Measurements from ENCODE around the gene PSMC3. TPM values are rescaled to one million over a fixed set of nuclear protein-coding genes. Genes with fewer than 3 reads are reported as not detected.

Gene PSMC3
- total and polyA plus RNA-seq, 2 donors (not counting 1 experiment from before 2014, with no cell fraction given) = 36.7 to 62.7 TPM

DNA sequence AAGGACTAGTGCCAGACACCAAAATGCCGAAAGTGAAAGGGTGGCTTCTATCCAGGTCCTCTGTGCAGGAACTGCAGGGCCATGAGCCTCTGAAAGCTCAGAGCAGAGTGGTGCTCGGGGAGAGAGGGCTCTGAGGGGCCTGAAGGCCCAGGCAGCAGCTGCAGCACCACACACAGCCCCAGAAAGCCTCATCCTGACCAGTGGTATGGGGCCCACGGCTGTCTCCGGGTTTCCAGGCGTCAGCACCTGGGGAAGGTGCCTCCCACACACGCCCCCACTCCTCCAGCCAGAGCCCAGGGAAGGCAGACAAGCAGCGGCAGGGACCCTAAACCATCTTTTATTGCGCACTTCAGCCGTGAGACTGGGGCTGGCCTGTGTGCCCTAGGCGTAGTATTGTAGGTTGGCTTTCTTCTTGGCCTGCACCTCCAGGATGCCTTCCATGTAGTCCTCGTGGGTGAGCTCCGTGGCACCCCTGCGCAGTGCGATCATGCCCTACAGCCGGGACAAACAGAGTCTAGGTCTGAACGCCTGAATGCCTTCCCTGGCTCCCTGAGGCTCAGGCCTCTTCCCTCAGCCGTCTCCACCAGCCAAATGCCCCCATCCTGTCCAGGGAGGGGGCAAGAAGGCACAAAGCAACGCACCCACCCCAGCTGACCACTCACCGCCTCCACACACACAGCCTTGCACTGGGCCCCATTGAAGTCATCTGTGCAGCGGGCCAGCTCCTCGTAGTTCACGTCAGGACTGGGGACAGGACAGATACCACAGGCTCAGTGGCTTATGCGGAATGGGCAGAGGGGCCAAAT, 7.6 kb downstream of the PSMC3 start:
- ChIA-PET POLR2A (no interaction called here), CTCF (interaction anchor here (1.7 kb wide), 1 partner anchor 46 kb away, joined by 4 read pairs; no protein-coding TSS in a partner anchor)
- peaks cover 5% of the 10 kb centered on the region for H3K79me2 ChIP-seq (ENCODE audit: control insufficient read depth, insufficient read depth, low read length)
- no peak overlapping the region for H2AFZ ChIP-seq (ENCODE audit: insufficient read depth, low read depth, low read length, poor library complexity, severe bottlenecking)
- Mint-ChIP-seq H3K27ac (no peak overlapping the region), H3K4me1 (no peaks in the 10 kb centered on the region), H3K4me3 (no peak overlapping the region), H3K9me3 (ENCODE audit: insufficient read depth) (no peaks in the 10 kb centered on the region), H3K27me3 (no peaks in the 10 kb centered on the region)
- H3K9ac ChIP-seq (ENCODE audit: low read length) = no peak overlapping the region
- WGBS (ENCODE audit: insufficient coverage) = 95% methylated on average over 23 of the region's 23 CpGs
- TF ChIP-seq CTCF (IDR thresholded peaks at IDR 0.05) (no peak), EZH2 (IDR thresholded peaks at IDR 0.05; ENCODE audit: borderline replicate concordance, insufficient read depth, low read depth, low read length, poor library complexity, severe bottlenecking) (no peak)
- intact Hi-C loops (cut with micrococcal nuclease) = no loop called here
- H3K4me2 ChIP-seq (replicated peaks; ENCODE audit: low read depth, low read length, poor library complexity, severe bottlenecking) = no peak overlapping the region
- H3K27me3 ChIP-seq (replicated peaks in 1 of 4; ENCODE audit: control extremely low read depth in 1 of 4, control insufficient read depth in 3 of 4, insufficient read depth in 4 of 4, low read length in 3 of 4) = no peaks in the 10 kb centered on the region
- H3K27ac ChIP-seq (ENCODE audit: low read length in 2 of 2) = no peak overlapping the region
- no peaks in the 10 kb centered on the region for H3K9me3 ChIP-seq (ENCODE audit: control extremely low read depth in 1 of 3, control insufficient read depth in 2 of 3, insufficient read depth in 1 of 3, low read length in 2 of 3)
- H3K4me1 ChIP-seq (ENCODE audit: control insufficient read depth in 2 of 2, insufficient read depth in 2 of 2, low read length in 2 of 2) = no peaks in the 10 kb centered on the region
- no peaks in the 10 kb centered on the region for H4K20me1 ChIP-seq (ENCODE audit: control insufficient read depth, insufficient read depth, low read length, poor library complexity, severe bottlenecking)
- no peak overlapping the region for H3K4me3 ChIP-seq (ENCODE audit: control extremely low read depth in 1 of 5, extremely low read depth in 1 of 5, insufficient read depth in 1 of 5, low read depth in 2 of 5, low read length in 4 of 5)
- H3K36me3 ChIP-seq (replicated peaks in 1 of 2; ENCODE audit: control extremely low read depth in 1 of 2, control insufficient read depth in 1 of 2, extremely low read depth in 1 of 2, insufficient read depth in 2 of 2, low read length in 1 of 2) = peaks cover 0 to 61% of the 10 kb centered on the region in 2 experiments
- ATAC-seq (ENCODE audit: low read depth) (no peak), DNase-seq (no peak)

GRCh38 chr11:47417712-47418111, 8.5 kb downstream of the PSMC3 start:
- POLR2A ChIA-PET = interaction anchor here (1.2 kb wide), 1 partner anchor 71 kb away, joined by 3 read pairs; no protein-coding TSS in a partner anchor
- intact Hi-C loops (cut with micrococcal nuclease) = no loop called here
- Histone ChIP-seq H4K20me1 (ENCODE audit: control insufficient read depth, insufficient read depth, low read length, poor library complexity, severe bottlenecking) (no peaks in the 10 kb centered on the region), H3K4me3 (ENCODE audit: control extremely low read depth in 1 of 5, extremely low read depth in 1 of 5, insufficient read depth in 1 of 5, low read depth in 2 of 5, low read length in 4 of 5) (no peak overlapping the region), H3K4me2 (replicated peaks; ENCODE audit: low read depth, low read length, poor library complexity, severe bottlenecking) (no peak overlapping the region), H3K36me3 (replicated peaks in 1 of 2; ENCODE audit: control extremely low read depth in 1 of 2, control insufficient read depth in 1 of 2, extremely low read depth in 1 of 2, insufficient read depth in 2 of 2, low read length in 1 of 2) (peaks cover 0 to 55% of the 10 kb centered on the region in 2 experiments), H3K9me3 (ENCODE audit: control extremely low read depth in 1 of 3, control insufficient read depth in 2 of 3, insufficient read depth in 1 of 3, low read length in 2 of 3) (no peaks in the 10 kb centered on the region), H3K79me2 (ENCODE audit: control insufficient read depth, insufficient read depth, low read length) (no peaks in the 10 kb centered on the region), H3K27ac (ENCODE audit: low read length in 2 of 2) (no peak overlapping the region), H3K4me1 (ENCODE audit: control insufficient read depth in 2 of 2, insufficient read depth in 2 of 2, low read length in 2 of 2) (no peaks in the 10 kb centered on the region), H3K27me3 (replicated peaks in 1 of 4; ENCODE audit: control extremely low read depth in 1 of 4, control insufficient read depth in 3 of 4, insufficient read depth in 4 of 4, low read length in 3 of 4) (no peaks in the 10 kb centered on the region), H3K9ac (ENCODE audit: low read length) (no peak overlapping the region), H2AFZ (ENCODE audit: insufficient read depth, low read depth, low read length, poor library complexity, severe bottlenecking) (no peak overlapping the region)
- Mint-ChIP-seq H3K9me3 (ENCODE audit: insufficient read depth) (no peaks in the 10 kb centered on the region), H3K4me3 (no peak overlapping the region), H3K4me1 (no peaks in the 10 kb centered on the region), H3K27ac (no peak overlapping the region), H3K27me3 (no peaks in the 10 kb centered on the region)
- no peak for ATAC-seq (ENCODE audit: low read depth)
- no peak for DNase-seq
- no peak for TF ChIP-seq CTCF (IDR thresholded peaks at IDR 0.05)
- TF ChIP-seq EZH2 (IDR thresholded peaks at IDR 0.05; ENCODE audit: borderline replicate concordance, insufficient read depth, low read depth, low read length, poor library complexity, severe bottlenecking) = no peak
- CTCF ChIA-PET = interaction anchor here (1.7 kb wide), 1 partner anchor 45 kb away, joined by 4 read pairs; no protein-coding TSS in a partner anchor
- WGBS (ENCODE audit: insufficient coverage) = 100% methylated on average over 6 of the region's 6 CpGs
